ENCODE measurements around the gene KCNJ5.

KCNJ5 gene

DNA sequence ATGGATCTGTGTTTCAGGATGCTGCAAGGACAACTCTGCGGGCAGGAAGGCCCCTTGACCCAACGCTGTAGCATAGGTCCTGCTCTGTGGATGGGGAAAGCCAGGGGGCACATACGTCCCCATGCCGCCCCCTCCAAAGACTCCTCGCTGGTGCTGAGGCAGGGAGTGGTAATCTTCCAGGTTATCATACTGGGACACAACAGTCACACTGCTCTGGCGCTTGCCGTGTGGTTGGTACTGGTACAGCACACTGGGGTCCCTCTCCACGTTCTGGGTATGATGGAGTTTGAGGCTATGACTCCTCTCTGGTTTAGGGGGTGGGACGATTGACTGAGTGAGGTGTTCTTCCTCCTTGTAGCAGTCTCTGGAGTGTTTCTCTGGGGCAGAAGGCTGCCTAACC lies 77.8 kb downstream of the KCNJ5 start:
- ChIA-PET CTCF (no interaction called here), POLR2A (ENCODE audit: low non-redundant PET) (no interaction called here)
- TF ChIP-seq, protein P1, sequence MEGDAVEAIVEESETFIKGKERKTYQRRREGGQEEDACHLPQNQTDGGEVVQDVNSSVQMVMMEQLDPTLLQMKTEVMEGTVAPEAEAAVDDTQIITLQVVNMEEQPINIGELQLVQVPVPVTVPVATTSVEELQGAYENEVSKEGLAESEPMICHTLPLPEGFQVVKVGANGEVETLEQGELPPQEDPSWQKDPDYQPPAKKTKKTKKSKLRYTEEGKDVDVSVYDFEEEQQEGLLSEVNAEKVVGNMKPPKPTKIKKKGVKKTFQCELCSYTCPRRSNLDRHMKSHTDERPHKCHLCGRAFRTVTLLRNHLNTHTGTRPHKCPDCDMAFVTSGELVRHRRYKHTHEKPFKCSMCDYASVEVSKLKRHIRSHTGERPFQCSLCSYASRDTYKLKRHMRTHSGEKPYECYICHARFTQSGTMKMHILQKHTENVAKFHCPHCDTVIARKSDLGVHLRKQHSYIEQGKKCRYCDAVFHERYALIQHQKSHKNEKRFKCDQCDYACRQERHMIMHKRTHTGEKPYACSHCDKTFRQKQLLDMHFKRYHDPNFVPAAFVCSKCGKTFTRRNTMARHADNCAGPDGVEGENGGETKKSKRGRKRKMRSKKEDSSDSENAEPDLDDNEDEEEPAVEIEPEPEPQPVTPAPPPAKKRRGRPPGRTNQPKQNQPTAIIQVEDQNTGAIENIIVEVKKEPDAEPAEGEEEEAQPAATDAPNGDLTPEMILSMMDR (conservative IDR thresholded peaks at IDR 0.05; ENCODE audit: low read depth), result no peak
- H3K27ac ChIP-seq, result no peak overlapping the region
- DNase-seq (ENCODE audit: low spot score), result no peak

All from RWPE1 (cell line).